ENCODE measurements around the gene IL4.
"Not testable (repeated sequence)": the region's sequence is repeated elsewhere in the genome, so short reads cannot be mapped to it uniquely, and the experiment has no call there.

IL4 gene

GRCh38 chr5:132674671-132675506, 1.1 kb downstream of the IL4 start:
- no peak for DNase-seq

DNA sequence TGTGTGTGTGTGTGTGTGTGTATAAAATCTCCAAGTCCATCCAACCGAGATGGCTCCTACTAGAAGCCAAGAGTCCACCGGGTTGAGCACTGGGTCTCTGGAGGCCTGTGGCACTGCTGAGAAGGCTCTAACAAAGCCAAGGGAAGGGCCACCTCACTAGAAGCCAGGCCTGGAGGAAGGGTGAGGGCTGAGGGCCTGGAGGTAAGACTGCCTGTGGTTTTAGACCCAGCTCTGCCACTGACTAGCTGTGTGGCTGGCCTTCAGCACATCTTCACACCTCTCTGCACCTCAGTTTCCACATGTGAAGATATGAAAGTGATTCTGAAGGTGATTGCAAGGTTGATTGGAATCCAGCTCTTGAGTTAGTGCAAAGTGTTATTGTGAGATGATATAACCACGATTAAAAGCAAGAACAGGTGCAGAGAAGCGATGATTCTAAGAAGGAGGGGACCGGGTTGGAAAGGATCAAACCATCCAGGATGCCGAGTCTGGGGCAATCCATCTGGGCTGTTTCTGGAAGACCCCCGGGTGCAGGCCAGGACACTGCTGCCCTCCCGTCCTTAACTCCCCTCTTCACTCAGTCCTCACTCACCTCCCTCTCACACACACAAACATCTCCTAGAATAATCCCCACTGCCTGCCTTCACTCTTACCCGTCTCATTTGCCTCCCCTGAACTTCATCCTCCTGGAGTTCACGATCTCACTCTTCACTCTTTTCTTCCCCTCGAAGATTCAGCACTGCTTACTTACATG, 2.3 kb downstream of the IL4 start:
- no peak for DNase-seq

DNA sequence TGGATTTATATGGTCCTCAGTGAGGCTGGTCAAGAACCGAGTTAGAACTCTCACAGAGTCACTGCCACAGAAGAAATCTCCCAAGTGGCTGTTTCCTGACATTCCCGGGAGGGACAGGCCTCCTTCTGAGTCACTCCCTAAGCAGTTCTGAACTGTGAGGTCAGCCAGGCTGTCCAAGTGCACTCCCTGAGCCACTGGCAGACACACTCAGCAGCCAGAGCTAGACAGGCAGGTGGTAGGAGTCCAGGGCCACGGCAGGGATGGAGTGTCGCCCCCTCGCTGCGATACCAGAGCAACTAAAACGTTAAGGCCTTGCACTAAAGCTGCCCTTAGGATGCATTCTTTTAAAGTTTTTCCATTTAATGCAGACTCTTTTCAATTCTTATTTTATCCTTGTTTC, 3.4 kb downstream of the IL4 start:
- DNase-seq, result no peak

GRCh38 chr5:132677682-132678400, 4.1 kb downstream of the IL4 start:
- no peak for DNase-seq

DNA sequence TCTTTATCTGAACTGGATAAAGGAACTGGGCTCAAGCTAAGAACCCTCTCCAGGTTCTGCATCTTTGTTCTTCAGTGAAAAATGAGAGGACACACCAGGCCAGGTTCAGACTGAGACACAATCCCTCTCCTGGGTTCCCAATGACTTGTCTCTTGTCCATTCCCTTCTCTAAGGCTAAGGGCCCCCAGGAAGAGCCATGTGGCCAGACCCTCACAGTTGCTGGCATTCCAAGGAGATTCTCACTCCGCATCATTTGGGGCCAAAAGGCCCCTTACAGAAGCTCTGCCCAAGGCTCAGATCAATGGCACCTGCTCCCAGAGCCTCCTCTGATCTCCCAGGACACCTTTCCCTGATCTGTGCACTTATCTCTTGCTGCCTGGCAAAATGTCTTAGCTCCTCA, 4.9 kb downstream of the IL4 start:
- DNase-seq, result no peak

GRCh38 chr5:132679166-132679565, 5.4 kb downstream of the IL4 start:
- DNase-seq, result no peak

GRCh38 chr5:132679717-132680380, 6.1 kb downstream of the IL4 start:
- no peak for DNase-seq

DNA sequence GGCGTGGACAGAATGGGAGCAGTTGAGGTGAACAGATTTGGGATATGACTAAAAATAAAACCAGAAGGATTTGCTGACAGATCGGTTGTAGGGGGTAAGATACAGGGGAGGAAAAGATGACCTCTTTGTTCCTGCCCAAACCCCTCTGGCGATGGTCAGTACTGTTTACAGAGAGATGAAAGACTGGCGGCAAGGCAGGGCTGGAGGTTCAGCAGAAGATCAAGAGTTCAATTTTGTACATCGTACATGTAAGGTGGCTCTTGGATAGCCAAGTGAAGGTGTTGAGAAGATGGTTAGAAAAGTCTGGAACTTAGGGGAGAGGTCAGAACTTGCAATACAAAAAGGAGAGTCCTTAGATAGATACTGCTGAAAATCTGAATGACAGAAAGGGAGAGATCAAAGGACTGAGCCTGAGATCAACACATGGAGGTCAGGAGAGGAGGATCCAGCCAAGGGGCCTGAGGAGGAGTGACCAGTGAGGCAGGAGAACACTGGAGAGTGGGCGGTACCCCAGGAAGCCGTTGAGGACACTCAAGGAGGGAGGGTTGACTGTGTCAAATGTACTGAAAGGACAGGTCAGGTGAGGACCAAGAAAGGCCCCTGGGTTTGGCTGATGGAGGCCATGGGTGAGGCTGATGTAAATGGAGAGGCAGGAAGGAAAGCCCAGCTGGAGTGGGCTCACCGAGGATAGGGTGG, 7.1 kb downstream of the IL4 start:
- no peak for DNase-seq

DNA sequence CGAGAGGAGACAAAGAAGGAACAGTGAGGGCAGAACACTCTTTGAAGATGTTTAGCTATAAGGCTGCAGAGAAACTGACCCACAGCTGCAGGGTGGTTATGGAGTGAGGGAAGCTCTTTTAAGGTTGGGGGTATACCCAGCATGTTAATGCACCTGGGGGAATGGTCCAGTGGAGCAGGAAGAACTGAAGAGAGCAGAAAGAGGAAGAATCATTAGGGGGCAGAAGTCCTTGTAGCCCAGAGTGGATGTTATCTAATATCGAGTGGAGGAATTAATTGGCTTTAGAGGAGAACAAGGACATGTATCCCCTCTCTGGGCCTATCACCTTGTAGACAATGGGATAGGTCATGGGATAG, 7.7 kb downstream of the IL4 start:
- no peak for DNase-seq

- DNase-seq, result no peak
Measured at GRCh38 chr5:132681983-132682382, 8.2 kb downstream of the IL4 start.

DNA sequence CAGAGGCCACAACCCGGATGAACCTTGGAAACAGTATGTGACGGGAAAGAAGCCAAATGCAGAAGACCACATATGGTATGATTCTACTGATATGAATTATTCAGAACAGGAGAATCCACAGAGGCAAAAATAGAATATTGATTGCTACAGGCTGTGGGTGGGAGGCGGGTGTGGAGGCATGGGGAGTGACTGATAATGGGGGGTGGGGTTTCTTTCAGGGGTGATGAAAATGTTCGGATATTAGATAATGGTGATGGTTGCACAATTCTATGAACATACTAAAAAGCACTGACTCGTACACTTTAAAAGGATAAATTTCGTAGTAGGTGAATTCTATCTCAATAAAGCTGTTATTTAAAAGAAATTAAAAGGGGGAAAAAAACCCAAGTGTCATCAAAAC, 10.7 kb downstream of the IL4 start:
- DNase-seq, result no peak

DNA sequence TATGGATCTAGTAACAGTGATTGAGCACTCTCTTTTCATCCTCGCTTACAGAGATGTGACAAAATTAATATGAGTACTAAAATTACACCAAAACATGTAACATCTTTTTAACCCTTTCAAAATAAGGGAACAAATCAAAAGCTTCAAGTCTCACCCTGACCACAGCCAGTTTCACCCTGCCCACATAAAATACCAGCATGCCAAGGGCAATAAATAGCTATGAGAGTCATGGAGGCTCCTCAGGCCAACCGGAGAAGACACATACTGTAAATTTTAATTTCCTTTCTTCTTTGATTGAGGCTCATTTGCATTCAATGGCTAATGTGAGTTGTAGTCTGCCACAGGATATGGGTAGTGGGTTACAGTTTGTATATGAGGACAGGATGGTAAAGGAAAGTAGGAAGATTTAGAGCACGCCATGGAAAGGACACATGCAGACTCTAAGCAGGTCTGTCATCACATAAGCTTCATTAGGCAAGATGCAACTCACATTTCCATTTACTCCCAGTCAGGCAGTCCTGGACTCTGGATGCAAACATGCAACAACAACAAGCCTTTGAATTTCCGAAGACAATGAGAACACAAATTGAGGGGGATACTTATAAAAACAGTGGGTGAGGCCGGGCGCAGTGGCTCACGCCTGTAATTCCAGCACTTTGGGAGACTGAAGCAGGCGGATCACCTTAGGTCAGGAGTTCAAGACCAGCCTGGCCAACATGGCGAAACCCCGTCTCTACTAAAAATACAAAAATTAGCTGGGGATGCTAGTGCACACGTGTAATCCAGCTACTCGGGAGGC, 11.3 kb downstream of the IL4 start:
- DNase-seq, result no peak

DNA sequence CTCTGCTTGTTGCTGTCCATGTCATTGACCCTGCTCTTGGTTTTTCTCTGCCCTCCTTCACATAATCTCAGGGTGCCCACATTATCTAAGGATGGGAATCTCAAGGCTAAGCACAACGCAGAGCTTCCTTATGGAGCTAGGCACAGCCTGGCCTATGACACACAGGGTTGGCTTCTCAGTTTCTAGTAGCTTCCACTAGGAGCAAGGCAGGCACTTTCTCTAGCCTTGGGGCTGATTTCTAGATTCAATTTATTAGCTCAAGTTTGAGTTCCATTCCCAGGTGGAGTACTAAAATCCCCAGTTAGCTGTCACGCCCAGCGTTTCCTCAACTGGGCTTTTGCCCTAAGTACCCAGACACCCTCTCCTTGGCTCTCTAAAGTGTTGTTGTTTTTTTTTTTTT, 12.4 kb downstream of the IL4 start:
- DNase-seq, result no peak

- no peak for DNase-seq
Measured at GRCh38 chr5:132687995-132688394, 14.2 kb downstream of the IL4 start.

DNA sequence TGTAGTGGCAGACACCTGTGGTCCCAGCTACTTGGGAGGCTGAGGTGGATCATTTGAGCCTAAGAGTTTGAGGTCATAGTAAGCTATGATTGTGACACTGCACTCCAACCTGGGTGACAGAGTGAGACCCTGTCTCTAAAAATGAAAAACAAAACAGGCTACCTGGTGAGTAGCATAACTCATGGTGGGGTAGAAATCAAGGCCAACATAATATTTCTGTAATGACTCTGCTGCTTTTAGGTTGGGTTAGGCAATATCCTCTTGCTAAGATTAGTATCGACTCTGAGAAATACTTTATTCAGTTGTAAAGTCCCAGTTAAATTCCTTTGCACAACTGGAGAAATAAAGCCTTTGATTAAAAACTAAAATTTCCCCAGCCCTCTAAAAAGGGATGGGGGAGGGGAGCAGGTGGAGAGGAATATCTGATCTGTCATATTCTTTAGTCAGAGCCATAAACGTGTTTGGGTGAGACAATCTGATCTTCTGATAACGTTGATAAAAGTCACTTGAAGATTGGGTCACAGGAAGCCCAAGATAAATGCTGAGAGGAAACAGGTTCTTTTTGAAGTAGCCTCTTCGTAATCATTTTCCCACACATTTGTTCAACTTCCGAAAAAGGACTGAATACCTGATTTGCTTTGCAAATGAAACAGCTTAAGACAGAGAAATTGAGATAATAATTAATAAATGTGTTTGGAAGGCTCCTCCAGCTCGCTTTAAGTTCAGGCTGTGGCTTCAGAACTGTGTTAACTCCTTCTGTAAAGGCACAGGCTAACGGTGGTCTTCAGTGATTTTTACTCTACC, 14.9 kb downstream of the IL4 start:
- DNase-seq, result no peak

DNA sequence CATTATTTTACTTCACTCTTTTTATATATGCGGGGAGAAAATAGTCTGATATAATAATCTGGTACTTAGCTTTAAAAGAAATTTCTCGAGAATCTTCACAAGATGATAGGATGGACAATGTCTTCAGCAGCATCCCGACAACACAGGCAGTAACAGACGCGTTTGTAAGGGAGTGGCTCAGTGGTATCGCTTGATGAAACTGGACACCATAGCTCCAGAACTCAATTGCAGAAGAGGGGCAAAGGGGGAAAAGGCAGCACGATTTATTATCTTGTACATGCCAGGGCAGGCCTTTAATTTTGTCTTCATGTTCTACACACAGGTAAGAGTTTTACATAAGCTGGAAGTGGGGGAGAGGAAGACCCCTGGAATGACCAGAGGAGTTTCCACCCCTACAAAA, 15.7 kb downstream of the IL4 start:
- DNase-seq, result no peak

GRCh38 chr5:132690156-132690555, 16.4 kb downstream of the IL4 start:
- no peak for DNase-seq

- DNase-seq, result not testable (repeated sequence)
Measured at GRCh38 chr5:132691755-132692631, 18.2 kb downstream of the IL4 start.

GRCh38 chr5:132692632-132692967, 18.8 kb downstream of the IL4 start:
- no peak for DNase-seq

GRCh38 chr5:132695956-132696355, 22.2 kb downstream of the IL4 start:
- no peak for DNase-seq
